ENCODE data around the gene ZNF654.
"Not testable (repeated sequence)": the region's sequence is repeated elsewhere in the genome, so short reads cannot be mapped to it uniquely, and the experiment has no call there.

ZNF654 gene

GRCh38 chr3:88142094-88142624 lies 83.1 kb downstream of the ZNF654 start:
- no peak for DNase-seq (ENCODE audit: low read depth)

- DNase-seq (ENCODE audit: low read depth), result no peak
These were observed 88.2 kb downstream of the ZNF654 start for GRCh38 chr3:88147261-88147660.

- no peak for DNase-seq (ENCODE audit: low read depth)
These were observed 89.6 kb downstream of the ZNF654 start for GRCh38 chr3:88148651-88149050.

GRCh38 chr3:88149101-88149508 lies 90.0 kb downstream of the ZNF654 start:
- peak; percentile 54 for DNase-seq (ENCODE audit: low read depth)

- peak; percentile 97 for DNase-seq (ENCODE audit: low read depth)
These were observed 90.7 kb downstream of the ZNF654 start, which contains the start of gene C3orf38 for GRCh38 chr3:88149509-88150362. TSS of gene C3orf38 (plus strand) at chr3:88149959. CDS start at chr3:88150053, 94 bp downstream.

- no peak for DNase-seq (ENCODE audit: low read depth)
These were observed 91.3 kb downstream of the ZNF654 start for GRCh38 chr3:88150371-88150770.

- DNase-seq (ENCODE audit: low read depth), result no peak
These were observed 91.8 kb downstream of the ZNF654 start for GRCh38 chr3:88150806-88151205.

GRCh38 chr3:88151358-88151757 lies 92.3 kb downstream of the ZNF654 start:
- no peak for DNase-seq (ENCODE audit: low read depth)

GRCh38 chr3:88152841-88153240 lies 93.8 kb downstream of the ZNF654 start:
- no peak for DNase-seq (ENCODE audit: low read depth)

GRCh38 chr3:88166419-88166971 lies 107.4 kb downstream of the ZNF654 start:
- DNase-seq (ENCODE audit: low read depth), result no peak

GRCh38 chr3:88167173-88167572 lies 108.1 kb downstream of the ZNF654 start:
- DNase-seq (ENCODE audit: low read depth), result no peak

GRCh38 chr3:88167704-88168103 lies 108.6 kb downstream of the ZNF654 start:
- DNase-seq (ENCODE audit: low read depth), result no peak

GRCh38 chr3:88168171-88168570 lies 109.1 kb downstream of the ZNF654 start:
- no peak for DNase-seq (ENCODE audit: low read depth)

GRCh38 chr3:88180398-88180999 lies 121.4 kb downstream of the ZNF654 start:
- no peak for DNase-seq (ENCODE audit: low read depth)

GRCh38 chr3:88182165-88182918 lies 123.3 kb downstream of the ZNF654 start:
- DNase-seq (ENCODE audit: low read depth), result not testable (repeated sequence)

- DNase-seq (ENCODE audit: low read depth), result peak; percentile 26
These were observed 129.4 kb downstream of the ZNF654 start for GRCh38 chr3:88188436-88188835.

GRCh38 chr3:88189361-88189810 lies 130.3 kb downstream of the ZNF654 start:
- DNase-seq (ENCODE audit: low read depth), result no peak

GRCh38 chr3:88191872-88192409 lies 132.9 kb downstream of the ZNF654 start:
- no peak for DNase-seq (ENCODE audit: low read depth)

GRCh38 chr3:88192631-88193030 lies 133.6 kb downstream of the ZNF654 start:
- DNase-seq (ENCODE audit: low read depth), result no peak
